ENCODE data around the gene HSD3B2. TPM values are rescaled to one million over a fixed set of nuclear protein-coding genes. Genes with fewer than 3 reads are reported as not detected.

HSD3B2 gene
- total and polyA plus RNA-seq, 2 of the 8 experiments (the other 6 are each of a cell fraction or from before 2014, with no cell fraction given): not detected

DNA sequence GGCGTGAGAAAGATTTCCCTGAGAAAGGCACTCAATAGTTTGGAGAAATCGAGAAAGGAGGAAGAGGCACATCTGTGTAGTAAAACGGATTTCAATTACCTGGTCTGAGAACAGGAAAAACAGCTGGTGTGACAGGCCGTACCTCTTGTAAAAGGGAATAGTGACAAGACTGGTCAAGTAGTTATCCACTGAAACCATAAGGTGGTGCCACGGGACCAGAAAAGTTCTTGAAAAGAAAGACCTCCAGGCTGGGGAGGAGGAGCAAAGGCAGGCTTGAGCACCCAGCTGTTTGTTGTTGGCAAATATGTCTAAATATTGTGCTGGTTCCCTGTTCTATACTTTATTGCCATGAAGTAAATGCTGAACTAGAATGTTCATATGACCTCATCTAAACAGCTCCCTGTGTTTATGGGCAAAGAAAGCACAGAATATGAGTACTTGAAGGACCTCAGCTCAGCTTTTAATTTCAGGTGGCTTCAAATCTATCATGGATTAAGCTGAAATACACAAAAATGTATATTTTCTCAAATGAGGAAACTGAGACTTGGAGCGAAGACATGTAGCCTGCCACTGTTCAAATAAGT lies 42.4 kb upstream of the HSD3B2 start:
- Histone ChIP-seq H3K9ac (replicated peaks in 1 of 4; ENCODE audit: extremely low read depth in 1 of 4, low read depth in 3 of 4, low read length in 3 of 4) (no peak overlapping the region), H3K4me2 (ENCODE audit: insufficient read depth in 1 of 2, low read depth in 2 of 2, low read length in 2 of 2) (no peak overlapping the region), H3K4ac (replicated peaks; ENCODE audit: insufficient read length, low read depth, low read length) (no peak overlapping the region), H3K4me3 (ENCODE audit: extremely low read depth in 1 of 4, insufficient read depth in 2 of 4, low read depth in 3 of 4, low read length in 4 of 4) (no peak overlapping the region), H4K91ac (replicated peaks; ENCODE audit: insufficient read length, low read length) (no peak overlapping the region), H3K36me3 (ENCODE audit: control insufficient read depth in 2 of 4, insufficient read depth in 4 of 4, low read length in 3 of 4) (no peaks in the 10 kb centered on the region), H3K79me1 (ENCODE audit: low read depth, low read length) (no peaks in the 10 kb centered on the region), H3K79me2 (ENCODE audit: control insufficient read depth in 1 of 2, insufficient read depth in 2 of 2, low read length in 2 of 2) (no peaks in the 10 kb centered on the region), H2BK20ac (ENCODE audit: low read length) (no peak overlapping the region), H4K5ac (ENCODE audit: insufficient read length, low read depth, low read length) (no peak overlapping the region), H3K56ac (replicated peaks; ENCODE audit: insufficient read length, low read depth, low read length) (no peak overlapping the region), H3K27ac (ENCODE audit: low read depth, low read length) (no peak overlapping the region), H3K18ac (ENCODE audit: extremely low read depth, low read length) (no peak overlapping the region), H2BK12ac (ENCODE audit: low read depth, low read length) (no peak overlapping the region), H2AFZ (ENCODE audit: low read length) (no peak overlapping the region), H3K4me1 (replicated peaks in 1 of 4; ENCODE audit: control insufficient read depth in 3 of 4, insufficient read depth in 4 of 4, low read length in 3 of 4) (peaks cover 0 to 3% (median 0%) of the 10 kb centered on the region in 4 experiments; a peak in 2 of 7 replicates), H4K8ac (ENCODE audit: extremely low read depth, insufficient read depth, low read length) (no peak overlapping the region), H3K9me3 (ENCODE audit: insufficient read depth in 2 of 2, low read depth in 1 of 2, low read length in 1 of 2) (no peaks in the 10 kb centered on the region), H2BK5ac (ENCODE audit: low read depth, low read length) (no peak overlapping the region), H3K23me2 (ENCODE audit: low read depth, low read length) (no peaks in the 10 kb centered on the region), H4K20me1 (replicated peaks in 1 of 2; ENCODE audit: control insufficient read depth in 1 of 2, insufficient read depth in 2 of 2, low read length in 2 of 2) (no peaks in the 10 kb centered on the region), H3K27me3 (replicated peaks in 1 of 4; ENCODE audit: control insufficient read depth in 3 of 4, extremely low read depth in 1 of 4, insufficient read depth in 3 of 4, low read length in 3 of 4) (no peaks in the 10 kb centered on the region), H3K23ac (ENCODE audit: insufficient read length) (no peak overlapping the region), H2BK15ac (ENCODE audit: low read length) (no peak overlapping the region), H3K14ac (ENCODE audit: insufficient read length) (no peak overlapping the region), H2AK5ac (ENCODE audit: low read depth, low read length) (no peak overlapping the region), H2BK120ac (replicated peaks; ENCODE audit: low read depth, low read length) (no peak overlapping the region)
- peak in 1 of 2 experiments; percentile 53 for DNase-seq (ENCODE audit: low read depth in 1 of 2, low spot score in 2 of 2)
- TF ChIP-seq SIN3A (conservative IDR thresholded peaks at IDR 0.05 in 1 of 2, IDR thresholded peaks at IDR 0.05 in 1 of 2; ENCODE audit: low read depth in 1 of 2, low read length in 2 of 2): peak; percentile 58 to 73; a peak in 2 of 4 replicates
- TF ChIP-seq BCL11A (IDR thresholded peaks at IDR 0.05; ENCODE audit: low read depth in 2 of 2, low read length in 2 of 2): no peak
- TF ChIP-seq, protein P1, sequence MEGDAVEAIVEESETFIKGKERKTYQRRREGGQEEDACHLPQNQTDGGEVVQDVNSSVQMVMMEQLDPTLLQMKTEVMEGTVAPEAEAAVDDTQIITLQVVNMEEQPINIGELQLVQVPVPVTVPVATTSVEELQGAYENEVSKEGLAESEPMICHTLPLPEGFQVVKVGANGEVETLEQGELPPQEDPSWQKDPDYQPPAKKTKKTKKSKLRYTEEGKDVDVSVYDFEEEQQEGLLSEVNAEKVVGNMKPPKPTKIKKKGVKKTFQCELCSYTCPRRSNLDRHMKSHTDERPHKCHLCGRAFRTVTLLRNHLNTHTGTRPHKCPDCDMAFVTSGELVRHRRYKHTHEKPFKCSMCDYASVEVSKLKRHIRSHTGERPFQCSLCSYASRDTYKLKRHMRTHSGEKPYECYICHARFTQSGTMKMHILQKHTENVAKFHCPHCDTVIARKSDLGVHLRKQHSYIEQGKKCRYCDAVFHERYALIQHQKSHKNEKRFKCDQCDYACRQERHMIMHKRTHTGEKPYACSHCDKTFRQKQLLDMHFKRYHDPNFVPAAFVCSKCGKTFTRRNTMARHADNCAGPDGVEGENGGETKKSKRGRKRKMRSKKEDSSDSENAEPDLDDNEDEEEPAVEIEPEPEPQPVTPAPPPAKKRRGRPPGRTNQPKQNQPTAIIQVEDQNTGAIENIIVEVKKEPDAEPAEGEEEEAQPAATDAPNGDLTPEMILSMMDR (IDR thresholded peaks at IDR 0.05; ENCODE audit: control extremely low read depth in 1 of 3, insufficient read depth in 1 of 3, low read depth in 1 of 3, low read length in 3 of 3): peak in 2 of 3 experiments; percentile 59 to 64; a peak in 3 of 4 replicates
- peak; percentile 84 to 86 for TF ChIP-seq RAD21 (IDR thresholded peaks at IDR 0.05 in 1 of 2, conservative IDR thresholded peaks at IDR 0.05 in 1 of 2; ENCODE audit: low read depth in 2 of 2, low read length in 2 of 2)
- ChIA-PET CTCF (ENCODE audit: partially characterized antibody) (interaction anchor here (0.7 to 3.3 kb wide), 37 partner anchors 10 to 855 kb away, joined by 3 to 31 read pairs (median 4); partner anchors contain the start of gene HSD3B2), POLR2A (ENCODE audit: partially characterized antibody) (no interaction called here)
- peak; percentile 93 for FAIRE-seq
- 49% methylated on average over 6 of the region's 6 CpGs; no CpG with 5 or more reads in 1 of the 2 experiments for WGBS, 2 experiments (ENCODE audit: extremely low coverage in 1 of 2, insufficient coverage in 1 of 2, insufficient read length in 1 of 2, insufficient replicate concordance in 2 of 2, low coverage in 1 of 2, low lambda C conversion rate in 2 of 2, missing lambda C conversion rate in 1 of 2)

All from H1 (cell line).